Measurements from ENCODE around the gene SYTL5. TPM values are rescaled to one million over a fixed set of nuclear protein-coding genes. Genes with fewer than 3 reads are reported as not detected.
A peak's percentile ranks its signal among the peaks of the same experiment; 100 is the strongest.

SYTL5 gene
- total RNA-seq, 1 donor from 2014 or later, result 0.08 TPM

DNA sequence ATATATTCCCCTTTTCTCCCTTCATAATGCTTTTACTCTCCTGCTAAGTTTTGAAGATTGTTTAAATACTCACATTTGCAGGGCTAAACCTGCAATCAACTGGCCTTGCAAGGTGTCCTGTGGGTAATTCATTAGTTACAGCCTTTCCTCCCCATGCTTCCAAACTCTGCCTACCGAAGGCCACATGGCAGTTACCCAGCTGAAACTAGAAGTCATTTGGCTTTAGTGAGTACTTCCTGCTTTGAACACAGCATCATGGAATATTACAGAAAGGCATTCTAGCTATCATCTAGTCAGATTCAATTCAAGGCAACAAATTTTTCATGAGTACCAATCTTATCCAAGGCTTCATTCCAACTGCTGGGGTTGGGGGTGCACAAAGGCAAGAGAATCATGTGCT lies 158.7 kb downstream of the SYTL5 start:
- TF ChIP-seq, protein P1, sequence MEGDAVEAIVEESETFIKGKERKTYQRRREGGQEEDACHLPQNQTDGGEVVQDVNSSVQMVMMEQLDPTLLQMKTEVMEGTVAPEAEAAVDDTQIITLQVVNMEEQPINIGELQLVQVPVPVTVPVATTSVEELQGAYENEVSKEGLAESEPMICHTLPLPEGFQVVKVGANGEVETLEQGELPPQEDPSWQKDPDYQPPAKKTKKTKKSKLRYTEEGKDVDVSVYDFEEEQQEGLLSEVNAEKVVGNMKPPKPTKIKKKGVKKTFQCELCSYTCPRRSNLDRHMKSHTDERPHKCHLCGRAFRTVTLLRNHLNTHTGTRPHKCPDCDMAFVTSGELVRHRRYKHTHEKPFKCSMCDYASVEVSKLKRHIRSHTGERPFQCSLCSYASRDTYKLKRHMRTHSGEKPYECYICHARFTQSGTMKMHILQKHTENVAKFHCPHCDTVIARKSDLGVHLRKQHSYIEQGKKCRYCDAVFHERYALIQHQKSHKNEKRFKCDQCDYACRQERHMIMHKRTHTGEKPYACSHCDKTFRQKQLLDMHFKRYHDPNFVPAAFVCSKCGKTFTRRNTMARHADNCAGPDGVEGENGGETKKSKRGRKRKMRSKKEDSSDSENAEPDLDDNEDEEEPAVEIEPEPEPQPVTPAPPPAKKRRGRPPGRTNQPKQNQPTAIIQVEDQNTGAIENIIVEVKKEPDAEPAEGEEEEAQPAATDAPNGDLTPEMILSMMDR (IDR thresholded peaks at IDR 0.05; ENCODE audit: insufficient read depth, low read length, poor library complexity, severe bottlenecking), result no peak
- Histone ChIP-seq H3K36me3 (ENCODE audit: control insufficient read depth, insufficient read depth, low read length) (no peaks in the 10 kb centered on the region), H3K4me3 (ENCODE audit: low read depth, low read length) (no peak overlapping the region), H3K27me3 (ENCODE audit: control insufficient read depth, insufficient read depth, low read length) (no peaks in the 10 kb centered on the region)
- no peak for DNase-seq (ENCODE audit: low read depth)

DNA sequence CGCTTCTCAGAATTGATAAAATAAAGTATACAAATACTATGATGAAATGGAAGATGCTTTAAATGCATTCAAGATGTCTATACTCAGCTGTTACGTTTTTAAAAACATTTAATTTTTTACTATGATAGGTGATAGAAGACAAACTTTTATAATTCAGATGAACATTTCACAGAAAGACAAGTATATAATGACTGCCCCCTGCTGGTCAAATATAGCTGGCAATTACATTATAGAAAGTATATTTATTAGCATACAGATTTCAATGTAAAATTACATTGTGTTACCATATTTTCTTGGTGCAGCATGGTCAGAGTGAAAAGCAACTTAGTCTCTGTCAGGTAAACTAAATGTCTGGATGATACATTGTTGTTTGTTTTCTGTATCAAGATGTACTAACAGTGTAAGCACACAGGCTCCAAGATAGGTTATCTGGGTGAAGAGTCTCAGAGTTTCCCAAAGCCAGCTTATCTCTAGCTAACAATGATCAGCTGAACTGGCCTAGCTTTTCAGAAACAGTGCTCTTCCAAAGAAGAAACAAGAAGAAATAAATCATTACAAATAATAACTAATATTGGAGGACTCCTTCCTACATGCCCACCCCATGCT lies 160.2 kb downstream of the SYTL5 start:
- Histone ChIP-seq H3K27me3 (ENCODE audit: control insufficient read depth, insufficient read depth, low read length) (no peaks in the 10 kb centered on the region), H3K36me3 (ENCODE audit: control insufficient read depth, insufficient read depth, low read length) (peaks cover under 1% of the 10 kb centered on the region), H3K4me3 (ENCODE audit: low read depth, low read length) (no peak overlapping the region)
- TF ChIP-seq, protein P1 (IDR thresholded peaks at IDR 0.05; ENCODE audit: insufficient read depth, low read length, poor library complexity, severe bottlenecking), result no peak
- DNase-seq (ENCODE audit: low read depth), result no peak

DNA sequence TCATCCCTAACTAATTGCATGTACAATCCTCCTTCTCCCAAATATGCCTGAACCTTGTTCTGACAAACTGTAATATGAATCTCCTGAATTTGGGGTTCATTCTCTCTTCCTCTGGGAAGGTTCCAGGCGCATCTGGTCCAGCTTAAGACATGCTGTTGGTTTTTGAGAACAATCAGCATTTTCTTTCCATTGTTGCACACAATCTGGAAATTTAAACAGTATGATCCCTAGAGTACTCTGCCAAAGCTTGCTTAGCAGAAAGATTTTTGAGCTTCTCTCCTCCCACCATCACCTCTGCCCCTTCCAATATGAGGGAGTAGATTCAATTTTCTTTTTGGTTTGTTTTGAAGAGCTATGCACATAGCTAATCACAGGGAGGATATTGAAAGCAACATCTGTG lies 164.2 kb downstream of the SYTL5 start:
- H3K27me3 ChIP-seq (ENCODE audit: control insufficient read depth, insufficient read depth, low read length), result no peaks in the 10 kb centered on the region
- H3K4me3 ChIP-seq (ENCODE audit: low read depth, low read length), result no peak overlapping the region
- H3K36me3 ChIP-seq (ENCODE audit: control insufficient read depth, insufficient read depth, low read length), result peaks cover 1% of the 10 kb centered on the region
- DNase-seq (ENCODE audit: low read depth), result no peak
- TF ChIP-seq, protein P1 (IDR thresholded peaks at IDR 0.05; ENCODE audit: insufficient read depth, low read length, poor library complexity, severe bottlenecking), result no peak

DNA sequence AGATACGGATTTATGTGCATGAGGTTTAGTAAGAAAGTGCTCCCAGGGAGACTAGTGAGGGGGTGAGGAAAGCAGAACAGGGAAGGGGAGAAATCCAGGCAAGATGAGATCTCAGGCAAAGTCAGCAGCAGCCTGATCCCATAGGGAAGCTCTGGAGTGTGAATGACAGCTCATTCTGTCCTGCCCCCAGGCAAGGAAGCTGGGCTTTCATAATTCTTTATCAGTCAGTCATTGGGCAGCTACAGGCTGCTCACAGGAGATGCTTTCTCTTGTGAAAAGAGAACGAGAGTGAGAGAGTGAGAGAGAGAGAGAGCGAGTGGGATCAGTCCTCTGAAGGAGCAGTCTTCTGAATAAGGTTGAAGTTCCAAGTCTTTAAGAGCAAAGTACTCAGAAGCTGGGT lies 166.2 kb downstream of the SYTL5 start:
- TF ChIP-seq, protein P1 (IDR thresholded peaks at IDR 0.05; ENCODE audit: insufficient read depth, low read length, poor library complexity, severe bottlenecking), result no peak
- H3K36me3 ChIP-seq (ENCODE audit: control insufficient read depth, insufficient read depth, low read length), result peaks cover 1% of the 10 kb centered on the region
- H3K27me3 ChIP-seq (ENCODE audit: control insufficient read depth, insufficient read depth, low read length), result no peaks in the 10 kb centered on the region
- no peak overlapping the region for H3K4me3 ChIP-seq (ENCODE audit: low read depth, low read length)
- no peak for DNase-seq (ENCODE audit: low read depth)

DNA sequence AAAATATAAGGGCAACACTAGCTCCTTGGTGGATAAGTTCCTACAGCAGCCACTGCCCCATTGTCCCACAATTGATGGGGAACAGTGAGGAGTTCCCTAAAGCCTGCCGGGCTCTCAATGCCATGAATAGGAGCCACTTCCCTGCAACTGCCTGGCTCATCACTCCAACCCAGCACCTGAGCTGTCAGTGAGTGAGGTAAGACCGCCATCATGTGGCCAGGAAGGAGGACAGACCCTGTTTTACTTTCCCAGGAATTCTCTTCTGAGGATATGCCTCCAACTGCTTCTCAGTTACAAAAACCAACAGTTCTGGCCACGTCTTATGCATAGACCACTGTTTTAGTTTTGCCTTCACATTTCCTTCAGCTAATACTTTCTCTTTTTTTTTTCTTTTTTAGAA lies 168.8 kb downstream of the SYTL5 start:
- no peak overlapping the region for H3K4me3 ChIP-seq (ENCODE audit: low read depth, low read length)
- peaks cover 1% of the 10 kb centered on the region for H3K36me3 ChIP-seq (ENCODE audit: control insufficient read depth, insufficient read depth, low read length)
- no peaks in the 10 kb centered on the region for H3K27me3 ChIP-seq (ENCODE audit: control insufficient read depth, insufficient read depth, low read length)
- no peak for DNase-seq (ENCODE audit: low read depth)
- TF ChIP-seq, protein P1 (IDR thresholded peaks at IDR 0.05; ENCODE audit: insufficient read depth, low read length, poor library complexity, severe bottlenecking), result peak; percentile 63

DNA sequence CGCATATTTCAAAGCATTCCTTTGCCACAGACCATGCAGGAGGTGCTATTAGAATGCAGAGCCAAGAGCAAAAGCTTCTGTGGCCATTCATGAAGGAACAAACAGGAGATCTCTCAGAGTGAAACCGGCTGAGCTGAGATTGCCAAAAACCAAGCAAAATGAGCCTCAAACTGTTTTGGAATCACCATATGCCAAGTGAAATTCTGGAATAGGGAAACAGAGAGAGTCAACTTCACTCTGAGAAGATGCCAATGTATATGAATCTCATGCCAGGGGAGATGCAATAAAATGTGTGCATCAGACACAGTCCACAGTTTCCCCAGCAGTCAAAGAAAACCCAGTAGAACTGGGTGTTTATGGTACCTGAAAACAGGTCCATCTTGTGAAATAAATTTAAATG lies 172.0 kb downstream of the SYTL5 start:
- TF ChIP-seq, protein P1 (IDR thresholded peaks at IDR 0.05; ENCODE audit: insufficient read depth, low read length, poor library complexity, severe bottlenecking), result no peak
- Histone ChIP-seq H3K27me3 (ENCODE audit: control insufficient read depth, insufficient read depth, low read length) (no peaks in the 10 kb centered on the region), H3K36me3 (ENCODE audit: control insufficient read depth, insufficient read depth, low read length) (no peaks in the 10 kb centered on the region), H3K4me3 (ENCODE audit: low read depth, low read length) (no peak overlapping the region)
- DNase-seq (ENCODE audit: low read depth), result no peak
